CD14-positive monocyte (primary cell): ENCODE results near the gene FOXC1. TPM values are rescaled to one million over a fixed set of nuclear protein-coding genes. Genes with fewer than 3 reads are reported as not detected.

Experiments used
- DNase-seq, 3 donors: peaks; one replicate each; pipeline ENCODE4 v3.0.0-alpha.2; 2011 to 2022
- H2AFZ ChIP-seq: 2 replicates; pipeline ENCODE4 v1.6.0; 2012; ENCODE audit warnings: mild to moderate bottlenecking, low read depth, low read length, inconsistent platforms; ENCODE audit not compliant: insufficient read depth, poor library complexity, severe bottlenecking
- H3K27ac ChIP-seq, 2 donors: 1 replicate in 1 of 2; 2 replicates in 1 of 2; pipeline ENCODE4 v1.5.1; 2012 to 2013; ENCODE audit warnings: low read length in 2 of 2, control low read depth in 1 of 2, inconsistent platforms in 1 of 2, low read depth in 1 of 2, mild to moderate bottlenecking in 1 of 2
- H3K27me3 ChIP-seq, 2 donors: one replicate each; pipeline versions ENCODE4 v1.6.0 to v1.6.1; 2011 to 2013; ENCODE audit warnings: low read length in 2 of 2; ENCODE audit not compliant: control insufficient read depth in 2 of 2, insufficient read depth in 2 of 2
- H3K36me3 ChIP-seq, 2 donors: replicated peaks in 1 of 2; 1 replicate in 1 of 2; 2 replicates in 1 of 2; pipeline versions ENCODE4 v1.5.1 to v1.6.1; 2012 to 2013; ENCODE audit warnings: low read length in 2 of 2, control low read depth in 1 of 2, inconsistent platforms in 1 of 2, mild to moderate bottlenecking in 1 of 2; ENCODE audit not compliant: insufficient read depth in 2 of 2, control insufficient read depth in 1 of 2
- H3K4me1 ChIP-seq, 2 donors: 1 replicate in 1 of 2; 2 replicates in 1 of 2; pipeline versions ENCODE4 v1.5.1 to v1.6.1; 2012 to 2013; ENCODE audit warnings: low read length in 2 of 2, control low read depth in 1 of 2, inconsistent platforms in 1 of 2, mild to moderate bottlenecking in 1 of 2, moderate library complexity in 1 of 2; ENCODE audit not compliant: insufficient read depth in 2 of 2, control insufficient read depth in 1 of 2
- H3K4me2 ChIP-seq: replicated peaks from 2 replicates; pipeline ENCODE3; 2012; ENCODE audit warnings: low read length, moderate library complexity, mild to moderate bottlenecking; ENCODE audit not compliant: poor library complexity, severe bottlenecking; ENCODE audit errors: extremely low read depth
- H3K4me3 ChIP-seq, 3 experiments: fragments of 200-600 bp in 1 of 3; sonication (generic) in 1 of 3; replicated peaks in 1 of 3; 1 replicate in 2 of 3; 2 replicates in 1 of 3; pipeline ENCODE4 v1.5.1; 2011 to 2013; ENCODE audit warnings: low read length in 3 of 3, mild to moderate bottlenecking in 3 of 3, control low read depth in 2 of 3, low read depth in 2 of 3, inconsistent platforms in 1 of 3, moderate library complexity in 1 of 3
- H3K79me2 ChIP-seq: 2 replicates; pipeline ENCODE4 v1.6.0; 2012; ENCODE audit warnings: mild to moderate bottlenecking, control low read depth, inconsistent platforms, low read length, moderate library complexity; ENCODE audit not compliant: insufficient read depth
- H3K9ac ChIP-seq: 2 replicates; pipeline ENCODE4 v1.6.0; 2017; ENCODE audit warnings: low read length, mild to moderate bottlenecking; ENCODE audit not compliant: insufficient read depth, poor library complexity, severe bottlenecking
- H3K9me3 ChIP-seq, 2 donors: replicated peaks in 1 of 2; 1 replicate in 1 of 2; 2 replicates in 1 of 2; pipeline versions ENCODE4 v1.5.1 to v1.6.1; 2012 to 2013; ENCODE audit warnings: low read length in 2 of 2, control low read depth in 1 of 2; ENCODE audit not compliant: control insufficient read depth in 1 of 2, insufficient read depth in 1 of 2
- H4K20me1 ChIP-seq: 2 replicates; pipeline ENCODE4 v1.6.0; 2012; ENCODE audit warnings: mild to moderate bottlenecking, low read length, control low read depth, moderate library complexity; ENCODE audit not compliant: insufficient read depth
- H3K27ac Mint-ChIP-seq, 7 donors: one replicate each; pipeline ENCODE4 v1.8.0; 2020; ENCODE audit warnings: mild to moderate bottlenecking in 7 of 7, mixed read lengths in 7 of 7, moderate library complexity in 6 of 7, inconsistent platforms in 2 of 7
- H3K27me3 Mint-ChIP-seq, 3 donors: one replicate each; pipeline ENCODE4 v1.8.0; 2021 to 2022; ENCODE audit warnings: low read depth in 3 of 3, mild to moderate bottlenecking in 3 of 3, mixed read lengths in 3 of 3, moderate library complexity in 3 of 3, inconsistent platforms in 1 of 3
- H3K36me3 Mint-ChIP-seq, 2 donors: one replicate each; pipeline ENCODE4 v1.8.0; 2020; ENCODE audit warnings: mixed read lengths in 2 of 2, inconsistent platforms in 1 of 2, mild to moderate bottlenecking in 1 of 2
- H3K4me1 Mint-ChIP-seq: one replicate; pipeline ENCODE4 v1.8.0; 2020; ENCODE audit warnings: mild to moderate bottlenecking, mixed read lengths
- H3K4me3 Mint-ChIP-seq, 2 donors: one replicate each; pipeline ENCODE4 v1.8.0; 2020; ENCODE audit warnings: mild to moderate bottlenecking in 2 of 2, mixed read lengths in 2 of 2, moderate library complexity in 1 of 2
- H3K9me3 Mint-ChIP-seq, 7 donors: one replicate each; pipeline ENCODE4 v1.8.0; 2020 to 2022; ENCODE audit warnings: mixed read lengths in 7 of 7, mild to moderate bottlenecking in 6 of 7, moderate library complexity in 6 of 7, inconsistent platforms in 2 of 7
- WGBS: methylation state at CpG from one replicate; pipeline ENCODE4 v1.1.5; 2013; ENCODE audit warnings: missing lambda C conversion rate; ENCODE audit not compliant: insufficient coverage; 5-methylcytosine and 5-hydroxymethylcytosine counted together
- intact Hi-C, 2 donors: fragments of 100-400 bp; cut with micrococcal nuclease; formaldehyde crosslinking; loops; one replicate each; pipeline versions ENCODE4 v1.15.0 to v1.15.1; 2023
- polyA plus RNA-seq, 3 donors: library from polyadenylated mRNA; depleted of rRNA in 1 of 3; unstranded in 2 of 3; stranded (reverse) in 1 of 3; fragments of 300-500 nt in 2 of 3; fragments of >200 nt in 1 of 3; fragmentation: Illumina TruSeq in 2 of 3; gene quantifications; 1 replicate in 2 of 3; 2 replicates in 1 of 3; pipeline ENCODE4 v1.2.3, GENCODE V29; 2012 to 2021
- TF ChIP-seq, protein P1 (sequence below): fragments of 200-600 bp; IDR thresholded peaks from one replicate; pipeline ENCODE4 v1.8.0; 2022; ENCODE audit warnings: antibody characterized with exemption, mild to moderate bottlenecking

Gene FOXC1
- polyA plus RNA-seq, 3 donors = 0.36 TPM; not detected in 2

DNA sequence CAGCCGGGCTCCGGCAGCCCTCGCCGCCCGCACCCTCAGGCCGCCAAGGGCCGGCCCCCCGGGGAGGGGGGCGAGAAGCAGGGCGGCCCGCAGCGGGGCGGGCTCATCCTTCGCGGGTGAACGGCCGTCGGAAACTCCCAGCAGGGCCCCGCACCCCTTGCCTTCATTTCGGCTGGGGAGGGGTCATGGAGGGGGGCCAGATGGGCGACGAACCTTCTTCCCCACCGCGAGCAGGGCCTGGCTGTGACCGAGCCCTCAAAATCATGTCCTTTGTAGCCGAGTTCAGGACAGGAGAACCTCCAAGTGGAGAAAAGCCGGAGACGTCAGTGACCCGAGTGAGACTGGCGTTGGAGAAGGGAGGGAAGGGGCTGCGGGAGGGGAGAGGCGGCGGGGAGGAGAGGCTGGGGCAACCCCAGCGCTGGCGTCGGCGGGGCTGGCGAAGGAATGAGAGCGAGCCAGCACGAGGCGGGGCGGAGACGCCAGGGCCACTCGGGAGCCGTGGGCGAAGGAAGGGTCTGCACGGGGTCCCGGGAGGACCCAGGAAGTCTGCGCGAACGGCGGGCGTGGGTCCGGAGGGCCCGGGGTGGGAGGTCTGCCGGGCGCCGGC, 571 bp upstream of the FOXC1 start:
- H3K4me2 ChIP-seq = peak overlapping the region; percentile 77
- DNase-seq = no peak
- peak overlapping the region; percentile 72 to 84 for H3K4me3 Mint-ChIP-seq
- H3K9ac ChIP-seq = no peak overlapping the region
- no peak overlapping the region for H3K27ac Mint-ChIP-seq
- H3K36me3 ChIP-seq = no peaks in the 10 kb centered on the region
- intact Hi-C loops = loop anchor here in 1 of 2 donors (5.0 kb wide), 1 partner anchor 743 kb away; no protein-coding TSS in a partner anchor
- H3K27me3 Mint-ChIP-seq = peaks cover 69 to 94% (median 70%) of the 10 kb centered on the region in 3 donors
- no peaks in the 10 kb centered on the region for H4K20me1 ChIP-seq
- H2AFZ ChIP-seq = peak overlapping the region; percentile 71
- peaks cover 4 to 36% of the 10 kb centered on the region in 2 donors for H3K9me3 ChIP-seq
- 2% methylated on average over 58 of the region's 58 CpGs for WGBS
- H3K9me3 Mint-ChIP-seq = peaks cover 0 to 43% (median 21%) of the 10 kb centered on the region in 7 donors
- no peaks in the 10 kb centered on the region for H3K79me2 ChIP-seq
- H3K4me1 ChIP-seq = peaks cover 56 to 72% of the 10 kb centered on the region in 2 donors
- TF ChIP-seq, protein P1, sequence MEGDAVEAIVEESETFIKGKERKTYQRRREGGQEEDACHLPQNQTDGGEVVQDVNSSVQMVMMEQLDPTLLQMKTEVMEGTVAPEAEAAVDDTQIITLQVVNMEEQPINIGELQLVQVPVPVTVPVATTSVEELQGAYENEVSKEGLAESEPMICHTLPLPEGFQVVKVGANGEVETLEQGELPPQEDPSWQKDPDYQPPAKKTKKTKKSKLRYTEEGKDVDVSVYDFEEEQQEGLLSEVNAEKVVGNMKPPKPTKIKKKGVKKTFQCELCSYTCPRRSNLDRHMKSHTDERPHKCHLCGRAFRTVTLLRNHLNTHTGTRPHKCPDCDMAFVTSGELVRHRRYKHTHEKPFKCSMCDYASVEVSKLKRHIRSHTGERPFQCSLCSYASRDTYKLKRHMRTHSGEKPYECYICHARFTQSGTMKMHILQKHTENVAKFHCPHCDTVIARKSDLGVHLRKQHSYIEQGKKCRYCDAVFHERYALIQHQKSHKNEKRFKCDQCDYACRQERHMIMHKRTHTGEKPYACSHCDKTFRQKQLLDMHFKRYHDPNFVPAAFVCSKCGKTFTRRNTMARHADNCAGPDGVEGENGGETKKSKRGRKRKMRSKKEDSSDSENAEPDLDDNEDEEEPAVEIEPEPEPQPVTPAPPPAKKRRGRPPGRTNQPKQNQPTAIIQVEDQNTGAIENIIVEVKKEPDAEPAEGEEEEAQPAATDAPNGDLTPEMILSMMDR = no peak
- peak overlapping the region in 1 of 3 experiments; percentile 68 for H3K4me3 ChIP-seq
- peaks cover 75 to 81% of the 10 kb centered on the region in 2 donors for H3K27me3 ChIP-seq
- H3K36me3 Mint-ChIP-seq = peaks cover 7 to 17% of the 10 kb centered on the region in 2 donors
- H3K4me1 Mint-ChIP-seq = peaks cover 52% of the 10 kb centered on the region
- H3K27ac ChIP-seq = no peak overlapping the region

DNA sequence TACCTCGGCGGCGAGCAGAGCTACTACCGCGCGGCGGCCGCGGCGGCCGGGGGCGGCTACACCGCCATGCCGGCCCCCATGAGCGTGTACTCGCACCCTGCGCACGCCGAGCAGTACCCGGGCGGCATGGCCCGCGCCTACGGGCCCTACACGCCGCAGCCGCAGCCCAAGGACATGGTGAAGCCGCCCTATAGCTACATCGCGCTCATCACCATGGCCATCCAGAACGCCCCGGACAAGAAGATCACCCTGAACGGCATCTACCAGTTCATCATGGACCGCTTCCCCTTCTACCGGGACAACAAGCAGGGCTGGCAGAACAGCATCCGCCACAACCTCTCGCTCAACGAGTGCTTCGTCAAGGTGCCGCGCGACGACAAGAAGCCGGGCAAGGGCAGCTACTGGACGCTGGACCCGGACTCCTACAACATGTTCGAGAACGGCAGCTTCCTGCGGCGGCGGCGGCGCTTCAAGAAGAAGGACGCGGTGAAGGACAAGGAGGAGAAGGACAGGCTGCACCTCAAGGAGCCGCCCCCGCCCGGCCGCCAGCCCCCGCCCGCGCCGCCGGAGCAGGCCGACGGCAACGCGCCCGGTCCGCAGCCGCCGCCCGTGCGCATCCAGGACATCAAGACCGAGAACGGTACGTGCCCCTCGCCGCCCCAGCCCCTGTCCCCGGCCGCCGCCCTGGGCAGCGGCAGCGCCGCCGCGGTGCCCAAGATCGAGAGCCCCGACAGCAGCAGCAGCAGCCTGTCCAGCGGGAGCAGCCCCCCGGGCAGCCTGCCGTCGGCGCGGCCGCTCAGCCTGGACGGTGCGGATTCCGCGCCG, 994 bp downstream of the FOXC1 start:
- H3K27me3 ChIP-seq = peaks cover 70 to 78% of the 10 kb centered on the region in 2 donors
- intact Hi-C loops = loop anchor here in 1 of 2 donors (5.0 to 10.0 kb wide), 2 partner anchors 634 to 837 kb away; partner anchors contain the start of gene GMDS
- Mint-ChIP-seq H3K4me3 (peak overlapping the region; percentile 80 to 90), H3K4me1 (peaks cover 47% of the 10 kb centered on the region), H3K27me3 (peaks cover 72 to 95% (median 75%) of the 10 kb centered on the region in 3 donors), H3K27ac (no peak overlapping the region), H3K9me3 (peaks cover 0 to 46% (median 20%) of the 10 kb centered on the region in 7 donors), H3K36me3 (peaks cover 7 to 13% of the 10 kb centered on the region in 2 donors)
- peaks cover 4 to 40% of the 10 kb centered on the region in 2 donors for H3K9me3 ChIP-seq
- no peaks in the 10 kb centered on the region for H4K20me1 ChIP-seq
- no peaks in the 10 kb centered on the region for H3K79me2 ChIP-seq
- no peak overlapping the region for H3K9ac ChIP-seq
- H3K36me3 ChIP-seq = no peaks in the 10 kb centered on the region
- peak overlapping the region in 2 of 3 experiments; percentile 16 to 66 for H3K4me3 ChIP-seq
- peak overlapping the region; percentile 77 for H3K4me2 ChIP-seq
- no peak overlapping the region for H2AFZ ChIP-seq
- TF ChIP-seq, protein P1 = no peak
- peak in 2 of 3 donors; percentile 33 to 55 for DNase-seq
- H3K4me1 ChIP-seq = peaks cover 50 to 68% of the 10 kb centered on the region in 2 donors
- no peak overlapping the region for H3K27ac ChIP-seq
- WGBS = 3% methylated on average over 101 of the region's 101 CpGs
